Chondrocyte (in vitro differentiated cells): Measurements from ENCODE around the gene TRPV4. TPM values are rescaled to one million over a fixed set of nuclear protein-coding genes. Genes with fewer than 3 reads are reported as not detected.

Experiments
- DNase-seq: peaks from one replicate; pipeline ENCODE4 v3.0.0; 2021; ENCODE audit warnings: mixed read lengths, low spot score
- H3K27ac Mint-ChIP-seq: one replicate; pipeline ENCODE4 v1.8.0; 2021; ENCODE audit warnings: mild to moderate bottlenecking, moderate library complexity, mixed read lengths; ENCODE audit not compliant: unreplicated experiment
- H3K27me3 Mint-ChIP-seq: 2 replicates; pipeline ENCODE4 v1.8.0; 2021; ENCODE audit warnings: low read depth, mixed read lengths
- H3K36me3 Mint-ChIP-seq: 2 replicates; pipeline ENCODE4 v1.8.0; 2021; ENCODE audit warnings: low read depth, mixed read lengths
- H3K4me1 Mint-ChIP-seq: 2 replicates; pipeline ENCODE4 v1.8.0; 2021; ENCODE audit warnings: low read depth, mild to moderate bottlenecking, mixed read lengths
- H3K4me3 Mint-ChIP-seq: one replicate; pipeline ENCODE4 v1.8.0; 2021; ENCODE audit warnings: mild to moderate bottlenecking, moderate library complexity, mixed read lengths; ENCODE audit not compliant: unreplicated experiment
- H3K9me3 Mint-ChIP-seq: 2 replicates; pipeline ENCODE4 v1.8.0; 2021; ENCODE audit warnings: low read depth, mixed read lengths
- CTCF ChIP-seq: fragments of 200-600 bp; sonication (generic); IDR thresholded peaks from 2 replicates; pipeline ENCODE4 v1.5.0; 2021; ENCODE audit warnings: antibody characterized with exemption, mild to moderate bottlenecking, moderate library complexity
- total RNA-seq: library from RNA; stranded (reverse); gene quantifications from 3 replicates; pipeline ENCODE4 v1.2.1, GENCODE V29; 2021

TRPV4 gene
- total RNA-seq, 1 donor from 2014 or later = 2.2 TPM

- no peak for DNase-seq
- no peaks in the 10 kb centered on the region for H3K4me1 Mint-ChIP-seq
- H3K27me3 Mint-ChIP-seq = no peaks in the 10 kb centered on the region
- H3K27ac Mint-ChIP-seq = no peak overlapping the region
- H3K4me3 Mint-ChIP-seq = no peak overlapping the region
- H3K9me3 Mint-ChIP-seq = peaks cover 24% of the 10 kb centered on the region
- H3K36me3 Mint-ChIP-seq = peaks cover 7% of the 10 kb centered on the region
- no peak for TF ChIP-seq CTCF
Observed at GRCh38 chr12:109756457-109756856, 76.7 kb downstream of the TRPV4 start.

GRCh38 chr12:109753959-109754358 is 79.2 kb downstream of the TRPV4 start:
- DNase-seq = no peak
- Mint-ChIP-seq H3K27me3 (no peaks in the 10 kb centered on the region), H3K4me1 (no peaks in the 10 kb centered on the region), H3K9me3 (peaks cover 35% of the 10 kb centered on the region), H3K27ac (no peak overlapping the region), H3K4me3 (no peak overlapping the region), H3K36me3 (peaks cover 13% of the 10 kb centered on the region)
- TF ChIP-seq CTCF = no peak

GRCh38 chr12:109753054-109753401 is 80.2 kb downstream of the TRPV4 start:
- Mint-ChIP-seq H3K4me1 (no peaks in the 10 kb centered on the region), H3K27me3 (no peaks in the 10 kb centered on the region), H3K9me3 (peaks cover 35% of the 10 kb centered on the region)

GRCh38 chr12:109752117-109753053 is 80.8 kb downstream of the TRPV4 start:
- peak; percentile 42 for DNase-seq
- no peaks in the 10 kb centered on the region for H3K4me1 Mint-ChIP-seq
- H3K36me3 Mint-ChIP-seq = peaks cover 12% of the 10 kb centered on the region
- H3K27me3 Mint-ChIP-seq = no peaks in the 10 kb centered on the region
- TF ChIP-seq CTCF = no peak
- no peak overlapping the region for H3K27ac Mint-ChIP-seq
- H3K9me3 Mint-ChIP-seq = peaks cover 35% of the 10 kb centered on the region
- no peak overlapping the region for H3K4me3 Mint-ChIP-seq

More at GRCh38 chr12:109753054-109753401, 80.2 kb downstream of the TRPV4 start:
- H3K36me3 Mint-ChIP-seq = peaks cover 13% of the 10 kb centered on the region
- no peak overlapping the region for H3K4me3 Mint-ChIP-seq
- peak; percentile 57 for DNase-seq
- no peak overlapping the region for H3K27ac Mint-ChIP-seq
- no peak for TF ChIP-seq CTCF

GRCh38 chr12:109744986-109745942 is 87.9 kb downstream of the TRPV4 start:
- Mint-ChIP-seq H3K4me3 (no peak overlapping the region), H3K9me3 (peaks cover under 1% of the 10 kb centered on the region), H3K4me1 (peaks cover 3% of the 10 kb centered on the region), H3K27ac (no peak overlapping the region), H3K27me3 (peaks cover 3% of the 10 kb centered on the region), H3K36me3 (no peaks in the 10 kb centered on the region)
- no peak for TF ChIP-seq CTCF
- peak; percentile 14 for DNase-seq
